Central memory CD8-positive, alpha-beta T cell (primary cell): Measurements from ENCODE around the gene FNDC3B.

Experiments used
- ATAC-seq: fragments of 150-1000 bp; cut with Tn5 transposase; replicated peaks from 2 replicates; pipeline ENCODE4 v1.10.0; 2022; ENCODE audit warnings: mild to moderate bottlenecking, moderate FRiP score, moderate number of reproducible peaks; ENCODE audit not compliant: poor library complexity, severe bottlenecking; ENCODE audit errors: extremely low read depth
- DNase-seq, 2 donors: peaks; one replicate each; pipeline ENCODE4 v3.0.0; 2021; ENCODE audit warnings: low spot score in 2 of 2
- H3K27ac Mint-ChIP-seq: one replicate; pipeline ENCODE4 v1.8.0; 2022; ENCODE audit warnings: low read depth, mild to moderate bottlenecking, moderate library complexity, mixed read lengths
- H3K27me3 Mint-ChIP-seq: one replicate; pipeline ENCODE4 v1.8.0; 2022; ENCODE audit warnings: mixed read lengths
- H3K36me3 Mint-ChIP-seq: one replicate; pipeline ENCODE4 v1.8.0; 2022; ENCODE audit warnings: mild to moderate bottlenecking, moderate library complexity, mixed read lengths; ENCODE audit not compliant: insufficient read depth
- H3K4me1 Mint-ChIP-seq: one replicate; pipeline ENCODE4 v1.8.0; 2022; ENCODE audit warnings: mixed read lengths
- H3K4me3 Mint-ChIP-seq: one replicate; pipeline ENCODE4 v1.8.0; 2022; ENCODE audit warnings: mild to moderate bottlenecking, moderate library complexity, mixed read lengths
- H3K9me3 Mint-ChIP-seq: one replicate; pipeline ENCODE4 v1.8.0; 2022; ENCODE audit warnings: mixed read lengths

FNDC3B gene

GRCh38 chr3:172369590-172370259 lies 330.3 kb downstream of the FNDC3B start:
- Mint-ChIP-seq H3K4me3 (no peak overlapping the region), H3K9me3 (no peaks in the 10 kb centered on the region), H3K27me3 (no peaks in the 10 kb centered on the region), H3K27ac (no peak overlapping the region), H3K4me1 (no peaks in the 10 kb centered on the region), H3K36me3 (no peaks in the 10 kb centered on the region)
- DNase-seq: no peak
- no peak for ATAC-seq

GRCh38 chr3:172370419-172370818 lies 331.0 kb downstream of the FNDC3B start:
- DNase-seq (no peak), ATAC-seq (no peak)
- Mint-ChIP-seq H3K27me3 (no peaks in the 10 kb centered on the region), H3K27ac (no peak overlapping the region), H3K4me1 (no peaks in the 10 kb centered on the region), H3K9me3 (no peaks in the 10 kb centered on the region), H3K4me3 (no peak overlapping the region), H3K36me3 (no peaks in the 10 kb centered on the region)

GRCh38 chr3:172371544-172371943 lies 332.2 kb downstream of the FNDC3B start:
- ATAC-seq (no peak), DNase-seq (no peak)
- Mint-ChIP-seq H3K4me3 (no peak overlapping the region), H3K27me3 (no peaks in the 10 kb centered on the region), H3K4me1 (no peaks in the 10 kb centered on the region), H3K9me3 (no peaks in the 10 kb centered on the region), H3K36me3 (no peaks in the 10 kb centered on the region), H3K27ac (no peak overlapping the region)

GRCh38 chr3:172372895-172373294 lies 333.5 kb downstream of the FNDC3B start:
- Mint-ChIP-seq H3K4me1 (no peaks in the 10 kb centered on the region), H3K4me3 (no peak overlapping the region), H3K27ac (no peak overlapping the region), H3K27me3 (no peaks in the 10 kb centered on the region), H3K36me3 (peaks cover under 1% of the 10 kb centered on the region), H3K9me3 (no peaks in the 10 kb centered on the region)
- ATAC-seq (no peak), DNase-seq (no peak)

- Mint-ChIP-seq H3K27ac (no peak overlapping the region), H3K27me3 (no peaks in the 10 kb centered on the region), H3K36me3 (peaks cover 1% of the 10 kb centered on the region), H3K9me3 (no peaks in the 10 kb centered on the region), H3K4me3 (no peak overlapping the region), H3K4me1 (no peaks in the 10 kb centered on the region)
- no peak for DNase-seq
- ATAC-seq: no peak
Measured at GRCh38 chr3:172373912-172374311, 334.5 kb downstream of the FNDC3B start.

- Mint-ChIP-seq H3K9me3 (no peaks in the 10 kb centered on the region), H3K27me3 (no peaks in the 10 kb centered on the region), H3K36me3 (peaks cover 5% of the 10 kb centered on the region), H3K4me1 (no peaks in the 10 kb centered on the region), H3K27ac (no peak overlapping the region), H3K4me3 (no peak overlapping the region)
- no peak for ATAC-seq
- DNase-seq: no peak
Measured at GRCh38 chr3:172375206-172375850, 335.9 kb downstream of the FNDC3B start.

- H3K9me3 Mint-ChIP-seq: no peaks in the 10 kb centered on the region
- DNase-seq (no peak), ATAC-seq (no peak)
- no peaks in the 10 kb centered on the region for H3K27me3 Mint-ChIP-seq
- no peak overlapping the region for H3K4me3 Mint-ChIP-seq
- H3K27ac Mint-ChIP-seq: no peak overlapping the region
- H3K36me3 Mint-ChIP-seq: peaks cover 9% of the 10 kb centered on the region
- H3K4me1 Mint-ChIP-seq: no peaks in the 10 kb centered on the region
Measured at GRCh38 chr3:172376402-172376801, 337.0 kb downstream of the FNDC3B start.

- H3K27me3 Mint-ChIP-seq: no peaks in the 10 kb centered on the region
- no peak for DNase-seq
- H3K9me3 Mint-ChIP-seq: no peaks in the 10 kb centered on the region
- no peaks in the 10 kb centered on the region for H3K4me1 Mint-ChIP-seq
- no peak overlapping the region for H3K4me3 Mint-ChIP-seq
- H3K27ac Mint-ChIP-seq: no peak overlapping the region
- peaks cover 9% of the 10 kb centered on the region for H3K36me3 Mint-ChIP-seq
- no peak for ATAC-seq
Measured at GRCh38 chr3:172376881-172377280, 337.5 kb downstream of the FNDC3B start.

- Mint-ChIP-seq H3K4me1 (no peaks in the 10 kb centered on the region), H3K9me3 (no peaks in the 10 kb centered on the region), H3K36me3 (peaks cover 9% of the 10 kb centered on the region), H3K4me3 (no peak overlapping the region), H3K27ac (no peak overlapping the region), H3K27me3 (no peaks in the 10 kb centered on the region)
- ATAC-seq: no peak
- no peak for DNase-seq
Measured at GRCh38 chr3:172378439-172378838, 339.1 kb downstream of the FNDC3B start.

GRCh38 chr3:172379372-172379771 lies 340.0 kb downstream of the FNDC3B start:
- Mint-ChIP-seq H3K27ac (no peak overlapping the region), H3K36me3 (peaks cover 9% of the 10 kb centered on the region), H3K27me3 (no peaks in the 10 kb centered on the region), H3K4me1 (no peaks in the 10 kb centered on the region), H3K9me3 (no peaks in the 10 kb centered on the region), H3K4me3 (no peak overlapping the region)
- ATAC-seq (no peak), DNase-seq (no peak)

GRCh38 chr3:172380632-172381031 lies 341.3 kb downstream of the FNDC3B start:
- no peaks in the 10 kb centered on the region for H3K4me1 Mint-ChIP-seq
- no peak for ATAC-seq

GRCh38 chr3:172383306-172383796 lies 344.0 kb downstream of the FNDC3B start:
- no peaks in the 10 kb centered on the region for H3K9me3 Mint-ChIP-seq
- no peak for DNase-seq
- no peaks in the 10 kb centered on the region for H3K4me1 Mint-ChIP-seq
- H3K36me3 Mint-ChIP-seq: peaks cover 8% of the 10 kb centered on the region
- H3K4me3 Mint-ChIP-seq: no peak overlapping the region
- no peaks in the 10 kb centered on the region for H3K27me3 Mint-ChIP-seq
- no peak for ATAC-seq
- no peak overlapping the region for H3K27ac Mint-ChIP-seq

More at GRCh38 chr3:172380632-172381031, 341.3 kb downstream of the FNDC3B start:
- Mint-ChIP-seq H3K27ac (no peak overlapping the region), H3K36me3 (peaks cover 9% of the 10 kb centered on the region), H3K4me3 (no peak overlapping the region), H3K9me3 (no peaks in the 10 kb centered on the region), H3K27me3 (no peaks in the 10 kb centered on the region)
- DNase-seq: no peak

- ATAC-seq (no peak), DNase-seq (no peak)
- Mint-ChIP-seq H3K4me1 (no peaks in the 10 kb centered on the region), H3K36me3 (peaks cover 5% of the 10 kb centered on the region), H3K27me3 (no peaks in the 10 kb centered on the region), H3K9me3 (no peaks in the 10 kb centered on the region), H3K27ac (no peak overlapping the region), H3K4me3 (no peak overlapping the region)
Measured at GRCh38 chr3:172384836-172385235, 345.5 kb downstream of the FNDC3B start.
